ENCODE results near the gene SH2D3A. TPM values are rescaled to one million over a fixed set of nuclear protein-coding genes. Genes with fewer than 3 reads are reported as not detected.

Gene SH2D3A
- polyA plus RNA-seq, 1 donor (not counting 4 experiments of a cell fraction or from before 2014, with no cell fraction given): 24.9 TPM

- H3K4me3 ChIP-seq (ENCODE audit: control insufficient read depth in 2 of 3, extremely low read depth in 1 of 3, insufficient read depth in 2 of 3, low read depth in 1 of 3, low read length in 3 of 3): no peak overlapping the region
- no peaks in the 10 kb centered on the region for H3K36me3 ChIP-seq (ENCODE audit: control insufficient read depth in 2 of 2, extremely low read depth in 1 of 2, insufficient read depth in 2 of 2, low read length in 2 of 2)
- H3K4me2 ChIP-seq (ENCODE audit: control insufficient read depth, extremely low read depth, insufficient read depth, low read depth, low read length): no peak overlapping the region
- dilution Hi-C loops (cut with MboI; ENCODE audit: extremely low pct_ligation_motif_present, low sequenced_read_pairs): no loop called here
- FAIRE-seq (no peak), DNase-seq (ENCODE audit: low read depth, low spot score) (no peak)
- H3K9ac ChIP-seq (ENCODE audit: control insufficient read depth, extremely low read depth, insufficient read depth, low read length): no peak overlapping the region
- no peak overlapping the region for H3K27ac ChIP-seq (ENCODE audit: control insufficient read depth, insufficient read depth, low read length)
- TF ChIP-seq EZH2 (IDR thresholded peaks at IDR 0.05; ENCODE audit: low read length): no peak
- TF ChIP-seq CTCF (optimal IDR thresholded peaks at IDR 0.05 in 1 of 3, IDR thresholded peaks at IDR 0.05 in 1 of 3, conservative IDR thresholded peaks at IDR 0.05 in 1 of 3; ENCODE audit: extremely low read depth in 1 of 3, insufficient read depth in 2 of 3, low read length in 3 of 3): no peak
- H3K27me3 ChIP-seq (ENCODE audit: control insufficient read depth, extremely low read depth, insufficient read depth, low read length): peaks cover 25% of the 10 kb centered on the region
- no peaks in the 10 kb centered on the region for H3K9me1 ChIP-seq (ENCODE audit: control insufficient read depth, extremely low read depth, insufficient read depth, low read length)
- H3K4me1 ChIP-seq (ENCODE audit: control insufficient read depth, extremely low read depth, insufficient read depth, low read length): no peaks in the 10 kb centered on the region
- no peak overlapping the region for H2AFZ ChIP-seq (ENCODE audit: control insufficient read depth, low read length)
- H3K9me3 ChIP-seq (ENCODE audit: control insufficient read depth, low read depth, low read length): no peaks in the 10 kb centered on the region
- H4K20me1 ChIP-seq (ENCODE audit: control insufficient read depth, extremely low read depth, insufficient read depth, low read length): no peaks in the 10 kb centered on the region
- H3K79me2 ChIP-seq (ENCODE audit: control insufficient read depth, insufficient read depth, low read length): no peaks in the 10 kb centered on the region
These were observed 55.0 kb downstream of the SH2D3A start for GRCh38 chr19:6712231-6712630.

- FAIRE-seq (no peak), DNase-seq (ENCODE audit: low read depth, low spot score) (no peak)
- no peaks in the 10 kb centered on the region for H3K36me3 ChIP-seq (ENCODE audit: control insufficient read depth in 2 of 2, extremely low read depth in 1 of 2, insufficient read depth in 2 of 2, low read length in 2 of 2)
- no peaks in the 10 kb centered on the region for H3K79me2 ChIP-seq (ENCODE audit: control insufficient read depth, insufficient read depth, low read length)
- H3K27me3 ChIP-seq (ENCODE audit: control insufficient read depth, extremely low read depth, insufficient read depth, low read length): peaks cover 25% of the 10 kb centered on the region
- H3K4me1 ChIP-seq (ENCODE audit: control insufficient read depth, extremely low read depth, insufficient read depth, low read length): no peaks in the 10 kb centered on the region
- no peak overlapping the region for H3K4me2 ChIP-seq (ENCODE audit: control insufficient read depth, extremely low read depth, insufficient read depth, low read depth, low read length)
- TF ChIP-seq CTCF (optimal IDR thresholded peaks at IDR 0.05 in 1 of 3, IDR thresholded peaks at IDR 0.05 in 1 of 3, conservative IDR thresholded peaks at IDR 0.05 in 1 of 3; ENCODE audit: extremely low read depth in 1 of 3, insufficient read depth in 2 of 3, low read length in 3 of 3) (no peak), EZH2 (IDR thresholded peaks at IDR 0.05; ENCODE audit: low read length) (no peak)
- H3K27ac ChIP-seq (ENCODE audit: control insufficient read depth, insufficient read depth, low read length): no peak overlapping the region
- H4K20me1 ChIP-seq (ENCODE audit: control insufficient read depth, extremely low read depth, insufficient read depth, low read length): no peaks in the 10 kb centered on the region
- H3K9me3 ChIP-seq (ENCODE audit: control insufficient read depth, low read depth, low read length): no peaks in the 10 kb centered on the region
- H3K4me3 ChIP-seq (ENCODE audit: control insufficient read depth in 2 of 3, extremely low read depth in 1 of 3, insufficient read depth in 2 of 3, low read depth in 1 of 3, low read length in 3 of 3): no peak overlapping the region
- H3K9me1 ChIP-seq (ENCODE audit: control insufficient read depth, extremely low read depth, insufficient read depth, low read length): no peaks in the 10 kb centered on the region
- dilution Hi-C loops (cut with MboI; ENCODE audit: extremely low pct_ligation_motif_present, low sequenced_read_pairs): no loop called here
- H2AFZ ChIP-seq (ENCODE audit: control insufficient read depth, low read length): no peak overlapping the region
- no peak overlapping the region for H3K9ac ChIP-seq (ENCODE audit: control insufficient read depth, extremely low read depth, insufficient read depth, low read length)
These were observed 55.6 kb downstream of the SH2D3A start for GRCh38 chr19:6711605-6712004.
